H1 (cell line): ENCODE data around the gene PIK3R1. TPM values are rescaled to one million over a fixed set of nuclear protein-coding genes. Genes with fewer than 3 reads are reported as not detected.

Source experiments
- CTCF ChIA-PET: fragments of 300-600 bp; sonication (Branson Sonifier 250); formaldehyde crosslinking; loops from one replicate; lab custom pipeline; 2021; ENCODE audit not compliant: partially characterized antibody; lab: Charles Lee
- POLR2A ChIA-PET: fragments of 300-600 bp; sonication (Branson Sonifier 250); formaldehyde crosslinking; loops from one replicate; lab custom pipeline; 2021; ENCODE audit warnings: inconsistent platforms; ENCODE audit not compliant: partially characterized antibody; lab: Charles Lee
- DNase-seq, 2 experiments: peaks; one replicate each; pipeline versions ENCODE4 v3.0.0 to v3.0.0-alpha.2; 2010 to 2022; ENCODE audit warnings: low spot score in 2 of 2, low read depth in 1 of 2, mixed read lengths in 1 of 2
- FAIRE-seq: peaks from 2 replicates; lab custom pipeline; 2011; peaks lifted over from hg19 to GRCh38; lab: Jason Lieb, UNC
- H2AFZ ChIP-seq: 2 replicates; pipeline ENCODE4 v1.8.1; 2012; ENCODE audit warnings: low read length, inconsistent platforms
- H2AK5ac ChIP-seq: 2 replicates; pipeline ENCODE4 v1.6.1; 2013; ENCODE audit warnings: low read depth, low read length
- H2BK120ac ChIP-seq: replicated peaks from 2 replicates; pipeline ENCODE3; 2013; ENCODE audit warnings: low read depth, low read length, inconsistent platforms
- H2BK12ac ChIP-seq: 2 replicates; pipeline ENCODE4 v1.6.1; 2013; ENCODE audit warnings: low read depth, low read length
- H2BK15ac ChIP-seq: 2 replicates; pipeline ENCODE4 v1.6.1; 2013; ENCODE audit warnings: low read length
- H2BK20ac ChIP-seq: 2 replicates; pipeline ENCODE4 v1.6.1; 2013; ENCODE audit warnings: low read length
- H2BK5ac ChIP-seq: 2 replicates; pipeline ENCODE4 v1.6.1; 2013; ENCODE audit warnings: low read depth, low read length
- H3K14ac ChIP-seq: 2 replicates; pipeline ENCODE4 v1.6.1; 2013; ENCODE audit warnings: inconsistent platforms; ENCODE audit not compliant: insufficient read length
- H3K18ac ChIP-seq: 2 replicates; pipeline ENCODE4 v1.6.1; 2013; ENCODE audit warnings: low read length; ENCODE audit errors: extremely low read depth
- H3K23ac ChIP-seq: 2 replicates; pipeline ENCODE4 v1.6.1; 2013; ENCODE audit warnings: inconsistent platforms; ENCODE audit not compliant: insufficient read length
- H3K23me2 ChIP-seq: 2 replicates; pipeline ENCODE4 v1.6.1; 2013; ENCODE audit warnings: low read depth, low read length
- H3K27ac ChIP-seq: 2 replicates; pipeline ENCODE4 v1.6.1; 2011; ENCODE audit warnings: low read depth, low read length, inconsistent platforms
- H3K27me3 ChIP-seq, 4 experiments: replicated peaks in 1 of 4; 1 replicate in 1 of 4; 2 replicates in 3 of 4; pipeline versions ENCODE4 v1.6.1 to v1.8.1; 2011 to 2013; ENCODE audit warnings: low read length in 3 of 4, mild to moderate bottlenecking in 3 of 4, inconsistent platforms in 2 of 4, mixed read lengths in 2 of 4, moderate library complexity in 1 of 4; ENCODE audit not compliant: control insufficient read depth in 3 of 4, insufficient read depth in 3 of 4; ENCODE audit errors: extremely low read depth in 1 of 4
- H3K36me3 ChIP-seq, 4 experiments: 2 replicates each; pipeline versions ENCODE4 v1.6.1 to v1.8.1; 2011 to 2013; ENCODE audit warnings: mild to moderate bottlenecking in 4 of 4, low read length in 3 of 4, moderate library complexity in 2 of 4, control low read depth in 1 of 4, inconsistent platforms in 1 of 4; ENCODE audit not compliant: insufficient read depth in 4 of 4, control insufficient read depth in 2 of 4
- H3K4ac ChIP-seq: replicated peaks from 2 replicates; pipeline ENCODE3; 2013; ENCODE audit warnings: low read length, low read depth, mixed read lengths, inconsistent platforms; ENCODE audit not compliant: insufficient read length
- H3K4me1 ChIP-seq, 4 experiments: replicated peaks in 1 of 4; 1 replicate in 1 of 4; 2 replicates in 3 of 4; pipeline versions ENCODE4 v1.6.1 to v1.8.1; 2011 to 2013; ENCODE audit warnings: low read length in 3 of 4, inconsistent platforms in 2 of 4, mixed read lengths in 1 of 4; ENCODE audit not compliant: insufficient read depth in 4 of 4, control insufficient read depth in 3 of 4
- H3K4me2 ChIP-seq, 2 experiments: 2 replicates each; pipeline versions ENCODE4 v1.6.1 to v1.8.1; 2011 to 2013; ENCODE audit warnings: low read depth in 2 of 2, low read length in 2 of 2, control low read depth in 1 of 2, inconsistent platforms in 1 of 2, mild to moderate bottlenecking in 1 of 2; ENCODE audit not compliant: insufficient read depth in 1 of 2
- H3K4me3 ChIP-seq, 4 experiments: fragments of 200-600, 300-600 bp in 1 of 4; sonication (generic), shearing (Covaris generic), sonication (Bioruptor Twin) in 1 of 4; 2 replicates each; pipeline versions ENCODE4 v1.5.1 to v1.8.1; 2011 to 2016; ENCODE audit warnings: low read length in 4 of 4, low read depth in 3 of 4, control low read depth in 2 of 4, inconsistent platforms in 2 of 4, mild to moderate bottlenecking in 2 of 4, mixed read lengths in 1 of 4, moderate library complexity in 1 of 4; ENCODE audit not compliant: insufficient read depth in 2 of 4; ENCODE audit errors: extremely low read depth in 1 of 4
- H3K56ac ChIP-seq: replicated peaks from 2 replicates; pipeline ENCODE3; 2013; ENCODE audit warnings: low read depth, mild to moderate bottlenecking, mixed read lengths, low read length, inconsistent platforms; ENCODE audit not compliant: insufficient read length
- H3K79me1 ChIP-seq: 2 replicates; pipeline ENCODE4 v1.6.1; 2013; ENCODE audit warnings: low read depth, low read length, control low read depth
- H3K79me2 ChIP-seq, 2 experiments: 2 replicates each; pipeline versions ENCODE4 v1.6.1 to v1.8.1; 2012 to 2013; ENCODE audit warnings: low read length in 2 of 2, mild to moderate bottlenecking in 2 of 2, inconsistent platforms in 1 of 2; ENCODE audit not compliant: insufficient read depth in 2 of 2, control insufficient read depth in 1 of 2
- H3K9ac ChIP-seq, 4 experiments: replicated peaks in 1 of 4; 1 replicate in 1 of 4; 2 replicates in 3 of 4; pipeline versions ENCODE4 v1.6.1 to v1.8.1; 2011 to 2013; ENCODE audit warnings: low read depth in 3 of 4, low read length in 3 of 4, control low read depth in 2 of 4, mild to moderate bottlenecking in 2 of 4, moderate library complexity in 2 of 4, inconsistent platforms in 1 of 4; ENCODE audit errors: extremely low read depth in 1 of 4
- H3K9me3 ChIP-seq, 2 experiments: 2 replicates each; pipeline versions ENCODE4 v1.6.1 to v1.8.1; 2012 to 2013; ENCODE audit warnings: mild to moderate bottlenecking in 2 of 2, moderate library complexity in 2 of 2, control low read depth in 1 of 2, inconsistent platforms in 1 of 2, low read depth in 1 of 2, low read length in 1 of 2, mixed read lengths in 1 of 2; ENCODE audit not compliant: insufficient read depth in 2 of 2
- H4K20me1 ChIP-seq, 2 experiments: replicated peaks in 1 of 2; 2 replicates each; pipeline versions ENCODE3 to v1.8.1; 2011 to 2013; ENCODE audit warnings: inconsistent platforms in 2 of 2, low read length in 2 of 2, mild to moderate bottlenecking in 1 of 2; ENCODE audit not compliant: insufficient read depth in 2 of 2, control insufficient read depth in 1 of 2
- H4K5ac ChIP-seq: 2 replicates; pipeline ENCODE4 v1.6.1; 2013; ENCODE audit warnings: low read length, low read depth, mixed read lengths, inconsistent platforms; ENCODE audit not compliant: insufficient read length
- H4K8ac ChIP-seq: 2 replicates; pipeline ENCODE4 v1.8.0; 2013; ENCODE audit warnings: mild to moderate bottlenecking, moderate library complexity, low read length, inconsistent platforms; ENCODE audit not compliant: insufficient read depth; ENCODE audit errors: extremely low read depth
- H4K91ac ChIP-seq: replicated peaks from 2 replicates; pipeline ENCODE3; 2013; ENCODE audit warnings: low read length, mixed read lengths, inconsistent platforms; ENCODE audit not compliant: insufficient read length
- CBX8 ChIP-seq: fragments of 300-800, 300-1000 bp; sonication (generic); IDR thresholded peaks from 2 replicates; pipeline ENCODE4 v1.7.1; 2016; ENCODE audit warnings: low read depth, low read length, borderline replicate concordance
- CHD2 ChIP-seq: IDR thresholded peaks from 2 replicates; pipeline ENCODE4 v1.6.1; 2012; ENCODE audit warnings: low read length, improper control_type of control experiment
- EGR1 ChIP-seq: IDR thresholded peaks from 2 replicates; pipeline ENCODE4 v1.6.1; 2011; ENCODE audit warnings: low read depth, low read length, borderline replicate concordance
- EP300 ChIP-seq, 2 experiments: IDR thresholded peaks; 1 replicate in 1 of 2; 2 replicates in 1 of 2; pipeline ENCODE4 v1.6.1; 2011 to 2012; ENCODE audit warnings: low read depth in 2 of 2, low read length in 2 of 2, mild to moderate bottlenecking in 2 of 2, borderline replicate concordance in 1 of 2, inconsistent platforms in 1 of 2, moderate library complexity in 1 of 2
- GTF2F1 ChIP-seq: IDR thresholded peaks from 2 replicates; pipeline ENCODE4 v1.6.1; 2012; ENCODE audit warnings: low read depth, low read length, improper control_type of control experiment, borderline replicate concordance
- KDM1A ChIP-seq: fragments of 200-600, 300-600 bp; sonication (generic); IDR thresholded peaks from 2 replicates; pipeline ENCODE4 v1.7.1; 2016; ENCODE audit warnings: mild to moderate bottlenecking, low read length, borderline replicate concordance
- SRF ChIP-seq: IDR thresholded peaks from 2 replicates; pipeline ENCODE4 v1.6.1; 2011; ENCODE audit warnings: mild to moderate bottlenecking, low read depth, low read length, moderate library complexity
- SUZ12 ChIP-seq: fragments of 200-600 bp; sonication (generic); IDR thresholded peaks from 2 replicates; pipeline ENCODE4 v1.6.1; 2012; ENCODE audit warnings: mild to moderate bottlenecking, inconsistent platforms, low read length, moderate library complexity, mixed read lengths
- TAF1 ChIP-seq: IDR thresholded peaks from 2 replicates; pipeline ENCODE4 v1.6.1; 2011; ENCODE audit warnings: mild to moderate bottlenecking, low read depth, low read length
- TCF12 ChIP-seq: IDR thresholded peaks from 2 replicates; pipeline ENCODE4 v1.6.1; 2011; ENCODE audit warnings: low read depth, mild to moderate bottlenecking, low read length
- WGBS, 2 experiments: shearing (Covaris generic) in 1 of 2; methylation state at CpG; one replicate each; pipeline versions ENCODE4 v1.1.6 to v1.1.7; 2013 to 2015; ENCODE audit warnings: low lambda C conversion rate in 2 of 2, mixed read lengths in 2 of 2, inconsistent platforms in 1 of 2, low coverage in 1 of 2, missing lambda C conversion rate in 1 of 2; ENCODE audit not compliant: insufficient replicate concordance in 2 of 2, insufficient coverage in 1 of 2, insufficient read length in 1 of 2; ENCODE audit errors: extremely low coverage in 1 of 2, missing lambda C conversion rate in 1 of 2; 5-methylcytosine and 5-hydroxymethylcytosine counted together
- polyA plus RNA-seq, 7 experiments: library from polyadenylated mRNA; depleted of rRNA in 3 of 7; stranded (reverse) in 5 of 7; unstranded in 2 of 7; fragments of >200 nt in 5 of 7; fragments of 200-250 nt in 2 of 7; gene quantifications; 1 replicate in 5 of 7; 2 replicates in 1 of 7; 4 replicates in 1 of 7; pipeline versions ENCODE4 v1.2.1 to v1.2.3, GENCODE V29; 2011 to 2013; ENCODE audit warnings: missing spikeins in 2 of 7, mixed read lengths in 2 of 7
- total RNA-seq: library from RNA; stranded (reverse); fragmentation: NEBNext Ultra II Directional; extraction: Animal tissue kit (Norgen Biotek cat#: 25700); gene quantifications from 2 replicates; pipeline ENCODE4 v1.2.1, GENCODE V29; 2021

The PIK3R1 gene
- total and polyA plus RNA-seq, 2 of the 8 experiments (the other 6 are each of a cell fraction or from before 2014, with no cell fraction given), result 2.3 to 13.7 TPM

DNA sequence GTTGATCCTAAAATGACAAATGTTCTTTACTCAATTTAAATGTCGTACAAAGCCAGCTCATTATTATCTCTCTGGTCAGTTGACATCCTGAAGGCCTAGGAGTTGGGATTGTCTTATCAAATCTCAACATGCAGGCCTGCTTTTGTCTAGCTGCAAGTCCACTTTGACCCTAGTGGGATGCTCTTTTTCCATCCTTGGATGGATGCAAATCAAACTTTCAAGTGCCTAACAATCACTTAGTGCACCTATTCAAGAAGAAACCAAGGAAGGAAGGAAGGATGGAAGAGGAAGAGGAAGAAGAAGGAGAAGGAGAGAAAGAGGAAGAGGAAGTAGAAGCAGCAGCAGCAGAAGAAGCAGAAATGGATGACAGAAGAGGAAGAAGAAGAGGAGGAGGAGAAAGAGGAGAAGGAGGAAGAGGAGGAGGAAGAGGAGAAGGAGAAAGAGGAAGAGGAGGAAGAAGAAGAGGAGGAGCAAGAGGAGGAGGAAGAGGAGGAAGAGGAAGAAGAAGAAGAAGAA lies 109.6 kb downstream of the PIK3R1 start:
- no peak for TF ChIP-seq CHD2
- TF ChIP-seq TCF12, result no peak
- no peak for TF ChIP-seq GTF2F1
- no peak for TF ChIP-seq SRF
- no peak for TF ChIP-seq EP300 (IDR thresholded peaks at IDR 0.05; ENCODE audit: borderline replicate concordance in 1 of 2, low read depth in 2 of 2, low read length in 2 of 2)
- no peak for TF ChIP-seq KDM1A
- TF ChIP-seq CBX8, result no peak
- TF ChIP-seq TAF1, result no peak
- no peak for TF ChIP-seq SUZ12
- TF ChIP-seq EGR1, result no peak
- CTCF ChIA-PET, result interaction anchor here (0.7 kb wide), 1 partner anchor 14 kb away, joined by 3 read pairs; no protein-coding TSS in a partner anchor

More for the DNA sequence above, 109.6 kb downstream of the PIK3R1 start:
- Histone ChIP-seq H3K23me2 (no peaks in the 10 kb centered on the region), H3K4ac (no peak overlapping the region), H3K56ac (no peak overlapping the region), H4K91ac (no peak overlapping the region), H4K8ac (no peak overlapping the region), H2BK15ac (no peak overlapping the region; the same call in 1 of the 2 replicates), H3K18ac (no peak overlapping the region), H2BK12ac (no peak overlapping the region), H3K4me2 (no peak overlapping the region), H3K9me3 (peaks cover 0 to 10% of the 10 kb centered on the region in 2 experiments; a peak in 2 of 4 replicates), H2BK5ac (no peak overlapping the region), H3K23ac (no peak overlapping the region), H3K4me1 (no peaks in the 10 kb centered on the region), H2AK5ac (no peak overlapping the region), H3K27me3 (no peaks in the 10 kb centered on the region), H3K14ac (no peak overlapping the region), H3K4me3 (no peak overlapping the region), H4K20me1 (no peaks in the 10 kb centered on the region), H2AFZ (no peak overlapping the region), H3K79me2 (no peaks in the 10 kb centered on the region), H3K9ac (no peak overlapping the region), H2BK120ac (no peak overlapping the region), H4K5ac (no peak overlapping the region), H3K79me1 (no peaks in the 10 kb centered on the region), H3K27ac (no peak overlapping the region), H2BK20ac (no peak overlapping the region), H3K36me3 (no peaks in the 10 kb centered on the region)
- POLR2A ChIA-PET, result no interaction called here
- 92% methylated on average over 1 of the region's 1 CpG; no CpG with 5 or more reads in 1 of the 2 experiments for WGBS, 2 experiments
- DNase-seq, result no peak
- FAIRE-seq, result no peak
